ENCODE measurements around the gene OCSTAMP. TPM values are rescaled to one million over a fixed set of nuclear protein-coding genes. Genes with fewer than 3 reads are reported as not detected.

The OCSTAMP gene
- total and polyA plus RNA-seq, 2 donors (not counting 3 experiments of a cell fraction or from before 2014, with no cell fraction given): not detected

DNA sequence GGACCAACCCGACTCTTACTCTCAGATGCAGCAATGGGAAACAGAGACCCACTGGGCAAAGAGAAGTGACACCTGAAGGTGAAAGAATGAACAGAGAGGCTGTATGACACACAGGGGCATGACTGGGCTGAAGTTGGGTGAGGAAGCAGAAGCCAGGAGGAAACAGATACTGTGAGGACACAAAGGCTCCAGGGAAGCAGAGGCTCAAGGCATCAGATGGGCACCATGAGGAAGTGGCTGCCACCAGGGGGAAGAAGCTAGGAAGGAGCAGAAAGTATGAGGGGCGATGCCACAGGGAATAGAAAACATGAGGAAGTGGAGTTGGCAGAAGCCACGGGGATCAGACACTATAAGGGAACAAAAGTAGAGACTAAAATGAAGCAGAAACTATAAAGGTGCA lies 30.9 kb upstream of the OCSTAMP start:
- H3K9me3 ChIP-seq (replicated peaks; ENCODE audit: control insufficient read depth, insufficient read depth, low read length): no peaks in the 10 kb centered on the region
- ChIA-PET CTCF (interaction anchor here (1.1 to 1.8 kb wide), 4 partner anchors 13 to 20 kb away, joined by 3 to 5 read pairs (median 4); no protein-coding TSS in a partner anchor), POLR2A (no interaction called here)
- H3K4me2 ChIP-seq (ENCODE audit: insufficient read depth, low read length): no peak overlapping the region
- no peaks in the 10 kb centered on the region for H3K27me3 ChIP-seq (ENCODE audit: control insufficient read depth in 2 of 2, insufficient read depth in 2 of 2, low read length in 2 of 2)
- H3K27ac ChIP-seq (ENCODE audit: insufficient read depth, low read depth, low read length): no peak overlapping the region
- H3K9ac ChIP-seq (replicated peaks; ENCODE audit: extremely low read depth, insufficient read depth, low read length): no peak overlapping the region
- H4K20me1 ChIP-seq (replicated peaks; ENCODE audit: control insufficient read depth, extremely low read depth, insufficient read depth, low read length): no peaks in the 10 kb centered on the region
- dilution Hi-C loops (cut with MboI; ENCODE audit: extremely low pct_ligation_motif_present, low sequenced_read_pairs): no loop called here
- TF ChIP-seq GATA2 (IDR thresholded peaks at IDR 0.05; ENCODE audit: insufficient read depth, insufficient read length, low read depth, low read length): no peak
- TF ChIP-seq, protein P1, sequence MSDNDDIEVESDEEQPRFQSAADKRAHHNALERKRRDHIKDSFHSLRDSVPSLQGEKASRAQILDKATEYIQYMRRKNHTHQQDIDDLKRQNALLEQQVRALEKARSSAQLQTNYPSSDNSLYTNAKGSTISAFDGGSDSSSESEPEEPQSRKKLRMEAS (IDR thresholded peaks at IDR 0.05; ENCODE audit: insufficient read depth, insufficient read length): no peak
- TF ChIP-seq MYC (IDR thresholded peaks at IDR 0.05; ENCODE audit: low read depth, low read length): no peak
- TF ChIP-seq EZH2 (IDR thresholded peaks at IDR 0.05; ENCODE audit: borderline replicate concordance, low read depth, low read length, severe bottlenecking): no peak
- TF ChIP-seq POLR2AphosphoS5 (IDR thresholded peaks at IDR 0.05; ENCODE audit: insufficient read depth, low read depth, low read length): no peak
- no peak for TF ChIP-seq FOS (IDR thresholded peaks at IDR 0.05; ENCODE audit: borderline replicate concordance, insufficient read depth, low read length)
- no peak for TF ChIP-seq JUN (IDR thresholded peaks at IDR 0.05; ENCODE audit: borderline replicate concordance, insufficient read depth, insufficient read length, low read depth)
- TF ChIP-seq, protein P2, sequence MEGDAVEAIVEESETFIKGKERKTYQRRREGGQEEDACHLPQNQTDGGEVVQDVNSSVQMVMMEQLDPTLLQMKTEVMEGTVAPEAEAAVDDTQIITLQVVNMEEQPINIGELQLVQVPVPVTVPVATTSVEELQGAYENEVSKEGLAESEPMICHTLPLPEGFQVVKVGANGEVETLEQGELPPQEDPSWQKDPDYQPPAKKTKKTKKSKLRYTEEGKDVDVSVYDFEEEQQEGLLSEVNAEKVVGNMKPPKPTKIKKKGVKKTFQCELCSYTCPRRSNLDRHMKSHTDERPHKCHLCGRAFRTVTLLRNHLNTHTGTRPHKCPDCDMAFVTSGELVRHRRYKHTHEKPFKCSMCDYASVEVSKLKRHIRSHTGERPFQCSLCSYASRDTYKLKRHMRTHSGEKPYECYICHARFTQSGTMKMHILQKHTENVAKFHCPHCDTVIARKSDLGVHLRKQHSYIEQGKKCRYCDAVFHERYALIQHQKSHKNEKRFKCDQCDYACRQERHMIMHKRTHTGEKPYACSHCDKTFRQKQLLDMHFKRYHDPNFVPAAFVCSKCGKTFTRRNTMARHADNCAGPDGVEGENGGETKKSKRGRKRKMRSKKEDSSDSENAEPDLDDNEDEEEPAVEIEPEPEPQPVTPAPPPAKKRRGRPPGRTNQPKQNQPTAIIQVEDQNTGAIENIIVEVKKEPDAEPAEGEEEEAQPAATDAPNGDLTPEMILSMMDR (IDR thresholded peaks at IDR 0.05; ENCODE audit: extremely low read depth in 1 of 2, insufficient read depth in 1 of 2, low read depth in 1 of 2, low read length in 2 of 2): no peak
- no peak for TF ChIP-seq POLR2A (IDR thresholded peaks at IDR 0.05; ENCODE audit: low read depth, low read length)
- H3K79me2 ChIP-seq (ENCODE audit: control insufficient read depth, insufficient read depth, low read length): no peaks in the 10 kb centered on the region
- intact Hi-C loops (cut with micrococcal nuclease): no loop called here
- no TSS peak for BruUV-seq (replicated peaks)
- H3K4me1 ChIP-seq (ENCODE audit: control insufficient read depth, extremely low read depth, insufficient read depth, low read length): no peaks in the 10 kb centered on the region
- no peak overlapping the region for H3K4me3 ChIP-seq (replicated peaks in 1 of 3; ENCODE audit: insufficient read depth in 1 of 3, low read depth in 1 of 3, low read length in 3 of 3)
- no peak overlapping the region for H2AFZ ChIP-seq (ENCODE audit: low read depth, low read length)
- no peak for FAIRE-seq
- H3K36me3 ChIP-seq (ENCODE audit: control insufficient read depth in 2 of 2, extremely low read depth in 1 of 2, insufficient read depth in 2 of 2, low read length in 2 of 2): no peaks in the 10 kb centered on the region
- H3K9me1 ChIP-seq (replicated peaks; ENCODE audit: control insufficient read depth, extremely low read depth, insufficient read depth, low read length): no peaks in the 10 kb centered on the region
- DNase-seq (ENCODE audit: low read depth, low spot score): no peak

Data from endothelial cell of umbilical vein (primary cell).